Measurements from ENCODE around the gene TNNC1.

The TNNC1 gene

GRCh38 chr3:52483577-52484381, 29.9 kb upstream of the TNNC1 start:
- no peak for DNase-seq (ENCODE audit: low read depth)

- no peak for DNase-seq (ENCODE audit: low read depth)
These were observed 29.2 kb upstream of the TNNC1 start for GRCh38 chr3:52483081-52483480.

GRCh38 chr3:52481819-52482521, 28.1 kb upstream of the TNNC1 start:
- no peak for DNase-seq (ENCODE audit: low read depth)

- DNase-seq (ENCODE audit: low read depth), result no peak
These were observed 27.2 kb upstream of the TNNC1 start for GRCh38 chr3:52480768-52481715.

GRCh38 chr3:52479877-52480575, 26.2 kb upstream of the TNNC1 start:
- DNase-seq (ENCODE audit: low read depth), result no peak

GRCh38 chr3:52479037-52479876, 25.4 kb upstream of the TNNC1 start:
- no peak for DNase-seq (ENCODE audit: low read depth)

GRCh38 chr3:52477796-52478095, 23.9 kb upstream of the TNNC1 start:
- no peak for DNase-seq (ENCODE audit: low read depth)

- DNase-seq (ENCODE audit: low read depth), result no peak
These were observed 23.4 kb upstream of the TNNC1 start for GRCh38 chr3:52477076-52477795.

- DNase-seq (ENCODE audit: low read depth), result no peak
These were observed 19.2 kb upstream of the TNNC1 start for GRCh38 chr3:52473026-52473425.

- no peak for DNase-seq (ENCODE audit: low read depth)
These were observed 18.6 kb upstream of the TNNC1 start for GRCh38 chr3:52472239-52473000.

- no peak for DNase-seq (ENCODE audit: low read depth)
These were observed 17.8 kb upstream of the TNNC1 start for GRCh38 chr3:52471371-52472238.

- DNase-seq (ENCODE audit: low read depth), result no peak
These were observed 17.1 kb upstream of the TNNC1 start for GRCh38 chr3:52470920-52471319.

GRCh38 chr3:52469001-52469400, 15.2 kb upstream of the TNNC1 start:
- DNase-seq (ENCODE audit: low read depth), result no peak

- DNase-seq (ENCODE audit: low read depth), result peak; percentile 28
These were observed 14.5 kb upstream of the TNNC1 start for GRCh38 chr3:52468336-52468735.

GRCh38 chr3:52463416-52463815, 9.6 kb upstream of the TNNC1 start:
- DNase-seq (ENCODE audit: low read depth), result no peak

GRCh38 chr3:52461874-52462273, 8.0 kb upstream of the TNNC1 start:
- no peak for DNase-seq (ENCODE audit: low read depth)

GRCh38 chr3:52458770-52459545, 5.1 kb upstream of the TNNC1 start:
- DNase-seq (ENCODE audit: low read depth), result no peak

All from stromal cell of bone marrow (primary cell).